K562 (cell line): ENCODE data around the gene NYAP1. TPM values are rescaled to one million over a fixed set of nuclear protein-coding genes. Genes with fewer than 3 reads are reported as not detected.

Experiments
- HMG20B ChIP-seq: fragments of 250-450 bp; sonication (Bioruptor Pico); IDR thresholded peaks from 2 replicates; pipeline ENCODE4 v1.5.0; 2021; ENCODE audit warnings: mild to moderate bottlenecking
- JUN ChIP-seq, 2 experiments: sonication (generic) in 1 of 2; formaldehyde crosslinking in 1 of 2; IDR thresholded peaks; 2 replicates each; pipeline versions ENCODE4 v1.6.1 to v1.8.0; 2012 to 2022; ENCODE audit warnings: borderline replicate concordance in 2 of 2, mild to moderate bottlenecking in 2 of 2, improper control_type of control experiment in 1 of 2, low read depth in 1 of 2, low read length in 1 of 2, missing genetic modification reagents in 1 of 2
- MAFG ChIP-seq: fragments of 450-650 bp; conservative IDR thresholded peaks from 2 replicates; pipeline ENCODE4 v1.6.1; 2016; ENCODE audit warnings: missing genetic modification characterization, missing compliant biosample characterization
- MGA ChIP-seq: fragments of 450-650 bp; IDR thresholded peaks from 2 replicates; pipeline ENCODE4 v1.6.1; 2016; ENCODE audit warnings: mild to moderate bottlenecking, moderate library complexity
- NR4A1 ChIP-seq, 2 experiments: fragments of 250-450 bp in 1 of 2; fragments of 450-650 bp in 1 of 2; sonication (Bioruptor Pico) in 1 of 2; IDR thresholded peaks; 2 replicates each; pipeline versions ENCODE4 v1.4.0 to v1.6.1; 2016 to 2020; ENCODE audit warnings: mild to moderate bottlenecking in 2 of 2, missing compliant biosample characterization in 1 of 2, missing genetic modification characterization in 1 of 2, moderate library complexity in 1 of 2
- PHF21A ChIP-seq: fragments of 450-650 bp; IDR thresholded peaks from 2 replicates; pipeline ENCODE4 v1.6.1; 2017; ENCODE audit warnings: low read depth, borderline replicate concordance
- TOE1 ChIP-seq, 2 experiments: fragments of 450-650 bp in 1 of 2; sonication (generic) in 1 of 2; formaldehyde crosslinking in 1 of 2; IDR thresholded peaks; 2 replicates each; pipeline versions ENCODE4 v1.7.1 to v1.8.0; 2016 to 2022; ENCODE audit warnings: borderline replicate concordance in 2 of 2, mild to moderate bottlenecking in 2 of 2, antibody characterized with exemption in 1 of 2, inconsistent platforms in 1 of 2, low read depth in 1 of 2, missing genetic modification reagents in 1 of 2, moderate library complexity in 1 of 2
- ZNF274 ChIP-seq: IDR thresholded peaks from 2 replicates; pipeline ENCODE4 v1.6.1; 2011; ENCODE audit warnings: low read depth, mild to moderate bottlenecking, low read length, moderate library complexity, borderline replicate concordance
- ZNF316 ChIP-seq: fragments of 450-650 bp; IDR thresholded peaks from 2 replicates; pipeline ENCODE4 v1.6.1; 2016
- ZNF57 ChIP-seq: fragments of 450-650 bp; formaldehyde crosslinking; IDR thresholded peaks from 2 replicates; pipeline ENCODE4 v1.4.0; 2020; ENCODE audit warnings: mild to moderate bottlenecking, moderate library complexity
- polyA plus RNA-seq, 8 experiments: library from polyadenylated mRNA; depleted of rRNA in 4 of 8; stranded (reverse) in 5 of 8; unstranded in 3 of 8; fragments of >200 nt; fragmentation: Nextera tagmentation in 2 of 8; fragmentation: Illumina TruSeq in 1 of 8; extraction: Ambion mirVana in 2 of 8; extraction: Trizol in 1 of 8; gene quantifications; 2 replicates each; pipeline versions ENCODE4 v1.2.1 to v1.2.3, GENCODE V29; 2011 to 2014; ENCODE audit warnings: inconsistent platforms in 1 of 8, missing spikeins in 1 of 8
- total RNA-seq, 7 experiments: library from RNA; depleted of rRNA in 6 of 7; stranded (reverse); fragments of >200 nt in 6 of 7; fragmentation: Illumina TruSeq in 2 of 7; extraction: Trizol in 2 of 7; gene quantifications; 2 replicates each; pipeline versions ENCODE4 v1.2.1 to v1.2.3, GENCODE V29; 2011 to 2021; ENCODE audit warnings: low replicate concordance in 1 of 7
- TF ChIP-seq, protein P1 (sequence below): fragments of 450-650 bp; IDR thresholded peaks from 2 replicates; pipeline ENCODE4 v1.6.1; 2014; ENCODE audit warnings: low read depth, mild to moderate bottlenecking, moderate library complexity, borderline replicate concordance

NYAP1 gene
- total and polyA plus RNA-seq, 9 of the 15 experiments (the other 6 are each of a cell fraction or from before 2014, with no cell fraction given) = 0.11 to 0.88 (median 0.22) TPM; not detected in 2

DNA sequence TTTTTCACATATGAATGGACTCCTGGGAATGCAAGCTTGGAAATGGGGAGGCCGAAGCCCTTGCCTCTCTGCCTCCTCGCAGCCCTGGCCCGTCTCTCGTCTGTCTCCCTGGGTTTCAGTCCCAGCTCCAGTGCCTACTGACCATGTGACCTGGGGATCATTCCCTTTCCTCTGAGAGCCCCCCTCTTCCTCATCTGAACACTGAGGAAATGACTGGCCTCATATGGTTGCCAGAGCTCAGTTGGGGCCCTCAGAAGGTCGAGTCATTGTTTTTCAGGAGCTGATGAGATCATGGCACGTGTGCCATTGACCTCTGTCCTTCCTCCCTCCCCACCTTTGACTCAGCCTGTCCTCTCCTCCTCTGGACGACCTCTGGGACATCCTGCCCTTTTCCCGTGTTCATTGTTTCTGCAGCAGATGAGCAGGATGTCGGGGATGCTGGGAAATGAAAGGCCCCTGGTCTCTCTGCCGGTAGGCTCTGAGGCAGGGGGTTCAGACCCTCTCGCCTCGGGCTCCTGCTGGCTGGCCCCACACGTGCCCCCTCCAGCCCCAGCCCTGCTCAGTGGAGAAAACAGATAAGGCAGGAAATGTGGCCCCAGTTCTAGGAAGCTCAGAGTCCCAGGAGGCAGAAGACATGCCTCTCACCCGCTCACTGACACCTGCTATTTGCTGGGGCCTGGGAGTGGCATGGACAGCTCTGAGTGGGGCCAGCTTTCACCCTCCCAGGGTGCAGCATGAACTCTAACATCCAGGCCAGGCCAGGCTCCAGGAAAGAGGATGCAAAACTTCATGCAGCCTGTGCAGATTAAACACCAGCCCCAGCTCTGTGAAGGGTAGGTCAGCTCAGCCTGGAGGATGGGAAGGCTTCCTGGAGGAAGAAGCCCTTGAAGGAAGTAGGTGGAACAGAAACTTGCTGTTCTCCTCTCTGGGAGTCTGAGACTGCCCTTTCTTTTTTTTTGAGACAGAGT lies 39.1 kb upstream of the NYAP1 start (continued):
- TF ChIP-seq ZNF274 = no peak
- TF ChIP-seq ZNF57 (CRISPR knock-in tag) = no peak
- TF ChIP-seq NR4A1 (CRISPR knock-in tag; IDR thresholded peaks at IDR 0.05) = peak; percentile 17; the same call in 1 of the 2 replicates
- peak; percentile 95 for TF ChIP-seq NR4A1 (tag; IDR thresholded peaks at IDR 0.05)
- TF ChIP-seq TOE1 (IDR thresholded peaks at IDR 0.05; ENCODE audit: borderline replicate concordance) = peak; percentile 90
- no peak for TF ChIP-seq TOE1 (CRISPR knock-in tag; IDR thresholded peaks at IDR 0.05; ENCODE audit: borderline replicate concordance, low read depth)
- TF ChIP-seq ZNF316 = peak; percentile 88
- peak; percentile 98 for TF ChIP-seq JUN (IDR thresholded peaks at IDR 0.05; ENCODE audit: borderline replicate concordance, low read depth, low read length)
- peak; percentile 33; the same call in 1 of the 2 replicates for TF ChIP-seq JUN (CRISPR knock-in tag; IDR thresholded peaks at IDR 0.05; ENCODE audit: borderline replicate concordance)
- peak; percentile 77 for TF ChIP-seq MAFG (tag)
- TF ChIP-seq PHF21A = no peak
- TF ChIP-seq, protein P1, sequence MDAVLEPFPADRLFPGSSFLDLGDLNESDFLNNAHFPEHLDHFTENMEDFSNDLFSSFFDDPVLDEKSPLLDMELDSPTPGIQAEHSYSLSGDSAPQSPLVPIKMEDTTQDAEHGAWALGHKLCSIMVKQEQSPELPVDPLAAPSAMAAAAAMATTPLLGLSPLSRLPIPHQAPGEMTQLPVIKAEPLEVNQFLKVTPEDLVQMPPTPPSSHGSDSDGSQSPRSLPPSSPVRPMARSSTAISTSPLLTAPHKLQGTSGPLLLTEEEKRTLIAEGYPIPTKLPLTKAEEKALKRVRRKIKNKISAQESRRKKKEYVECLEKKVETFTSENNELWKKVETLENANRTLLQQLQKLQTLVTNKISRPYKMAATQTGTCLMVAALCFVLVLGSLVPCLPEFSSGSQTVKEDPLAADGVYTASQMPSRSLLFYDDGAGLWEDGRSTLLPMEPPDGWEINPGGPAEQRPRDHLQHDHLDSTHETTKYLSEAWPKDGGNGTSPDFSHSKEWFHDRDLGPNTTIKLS = peak; percentile 69; the same call in 1 of the 2 replicates
- TF ChIP-seq HMG20B (CRISPR knock-in tag) = no peak
- peak; percentile 99 for TF ChIP-seq MGA
